ENCODE data around the gene ADAMTSL1. TPM values are rescaled to one million over a fixed set of nuclear protein-coding genes. Genes with fewer than 3 reads are reported as not detected.

ADAMTSL1 gene
- total RNA-seq, 2 experiments from 2014 or later: not detected

DNA sequence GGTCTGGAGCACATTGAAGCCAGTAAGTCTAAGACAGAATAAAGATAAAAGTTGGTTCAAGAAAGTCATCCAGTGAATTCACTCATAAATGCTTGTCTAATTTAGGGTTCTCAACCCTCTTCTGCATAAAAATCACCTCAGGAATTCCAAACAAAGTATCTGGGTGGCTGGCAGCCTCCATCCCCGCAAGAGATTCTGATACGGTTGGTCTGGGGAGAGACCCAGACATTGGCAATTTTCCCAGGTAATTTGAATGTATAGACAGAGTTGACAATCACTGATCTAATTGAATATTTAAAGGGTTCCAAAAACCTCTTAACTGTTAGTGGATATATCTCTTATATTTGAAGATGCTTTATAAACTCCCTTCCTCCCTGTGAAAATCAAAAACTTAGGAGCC, 14.9 kb downstream of the ADAMTSL1 start:
- POLR2A ChIA-PET: no interaction called here
- CTCF ChIA-PET: no interaction called here
- TF ChIP-seq, protein P1, sequence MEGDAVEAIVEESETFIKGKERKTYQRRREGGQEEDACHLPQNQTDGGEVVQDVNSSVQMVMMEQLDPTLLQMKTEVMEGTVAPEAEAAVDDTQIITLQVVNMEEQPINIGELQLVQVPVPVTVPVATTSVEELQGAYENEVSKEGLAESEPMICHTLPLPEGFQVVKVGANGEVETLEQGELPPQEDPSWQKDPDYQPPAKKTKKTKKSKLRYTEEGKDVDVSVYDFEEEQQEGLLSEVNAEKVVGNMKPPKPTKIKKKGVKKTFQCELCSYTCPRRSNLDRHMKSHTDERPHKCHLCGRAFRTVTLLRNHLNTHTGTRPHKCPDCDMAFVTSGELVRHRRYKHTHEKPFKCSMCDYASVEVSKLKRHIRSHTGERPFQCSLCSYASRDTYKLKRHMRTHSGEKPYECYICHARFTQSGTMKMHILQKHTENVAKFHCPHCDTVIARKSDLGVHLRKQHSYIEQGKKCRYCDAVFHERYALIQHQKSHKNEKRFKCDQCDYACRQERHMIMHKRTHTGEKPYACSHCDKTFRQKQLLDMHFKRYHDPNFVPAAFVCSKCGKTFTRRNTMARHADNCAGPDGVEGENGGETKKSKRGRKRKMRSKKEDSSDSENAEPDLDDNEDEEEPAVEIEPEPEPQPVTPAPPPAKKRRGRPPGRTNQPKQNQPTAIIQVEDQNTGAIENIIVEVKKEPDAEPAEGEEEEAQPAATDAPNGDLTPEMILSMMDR (IDR thresholded peaks at IDR 0.05): no peak
- no peaks in the 10 kb centered on the region for H3K9me3 Mint-ChIP-seq
- no peaks in the 10 kb centered on the region for H3K4me1 Mint-ChIP-seq (ENCODE audit: low read depth)
- ATAC-seq (no peak), DNase-seq (no peak)
- no peak overlapping the region for H3K4me3 Mint-ChIP-seq
- H3K27ac Mint-ChIP-seq: no peak overlapping the region
- no peaks in the 10 kb centered on the region for H3K27me3 Mint-ChIP-seq
- intact Hi-C loops (cut with micrococcal nuclease): no loop called here
- no peaks in the 10 kb centered on the region for H3K36me3 Mint-ChIP-seq (ENCODE audit: low read depth)

DNA sequence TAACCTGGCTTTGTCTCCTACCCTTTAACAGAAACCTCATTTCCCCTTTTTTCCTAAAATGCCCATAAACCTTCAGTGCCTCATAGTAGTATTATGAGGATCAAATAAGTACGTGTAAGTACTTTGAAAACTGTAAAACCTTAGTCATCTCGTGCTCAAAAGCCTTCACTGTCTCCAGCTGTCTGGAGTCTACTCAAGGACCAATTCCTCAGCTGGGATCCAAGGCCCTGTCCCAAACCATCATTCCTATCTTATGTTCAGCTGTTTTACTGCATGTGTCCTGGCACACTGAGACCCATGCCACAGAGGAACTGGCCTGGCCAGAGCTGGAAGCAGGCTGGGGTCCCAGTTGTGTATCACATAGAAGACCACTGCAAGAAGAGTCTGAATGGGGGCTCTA, 15.9 kb downstream of the ADAMTSL1 start:
- Mint-ChIP-seq H3K4me3 (no peak overlapping the region), H3K9me3 (no peaks in the 10 kb centered on the region), H3K27ac (no peak overlapping the region), H3K4me1 (ENCODE audit: low read depth) (no peaks in the 10 kb centered on the region), H3K27me3 (no peaks in the 10 kb centered on the region), H3K36me3 (ENCODE audit: low read depth) (no peaks in the 10 kb centered on the region)
- TF ChIP-seq, protein P1 (IDR thresholded peaks at IDR 0.05): no peak
- CTCF ChIA-PET: interaction anchor here (1.9 kb wide), 1 partner anchor 19 kb away, joined by 4 read pairs; no protein-coding TSS in a partner anchor
- intact Hi-C loops (cut with micrococcal nuclease): no loop called here
- no peak for ATAC-seq
- POLR2A ChIA-PET: no interaction called here
- DNase-seq: no peak

DNA sequence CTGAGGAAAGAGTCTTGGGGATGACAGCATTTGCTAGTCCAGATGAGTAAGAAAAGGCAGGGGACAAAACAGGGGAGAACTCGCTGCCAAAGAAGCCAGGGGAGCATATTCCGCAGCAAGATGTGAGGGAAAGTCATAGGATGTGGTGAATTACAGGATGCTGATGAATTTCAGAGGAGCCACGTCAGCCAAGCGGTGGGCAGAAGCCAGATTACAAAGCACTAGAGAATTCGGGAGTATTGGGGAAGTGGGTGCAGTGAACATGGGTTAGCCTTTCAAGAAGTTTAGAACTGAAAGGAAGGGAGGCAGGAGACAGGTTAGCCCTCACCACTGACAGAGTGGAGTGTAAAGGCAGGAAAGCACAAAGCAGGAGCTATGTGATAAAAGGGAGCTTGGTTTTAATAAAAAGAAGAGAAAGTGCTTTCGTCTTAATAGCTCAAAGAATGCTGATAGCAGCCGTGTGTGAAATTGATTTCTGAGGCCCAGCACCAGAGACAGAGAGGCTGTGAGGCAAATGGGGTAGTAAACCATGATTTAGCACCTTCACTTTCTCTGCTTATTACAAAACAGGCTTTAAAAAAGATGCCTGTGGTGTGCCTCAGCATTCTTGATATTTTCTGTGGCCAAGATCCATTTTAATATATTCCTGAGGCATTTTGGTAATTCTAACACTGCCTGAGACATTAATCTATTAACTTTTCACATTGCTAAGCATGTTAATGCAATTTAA, 16.9 kb downstream of the ADAMTSL1 start:
- no peaks in the 10 kb centered on the region for H3K9me3 Mint-ChIP-seq
- no peaks in the 10 kb centered on the region for H3K36me3 Mint-ChIP-seq (ENCODE audit: low read depth)
- H3K4me3 Mint-ChIP-seq: no peak overlapping the region
- DNase-seq: no peak
- TF ChIP-seq, protein P1 (IDR thresholded peaks at IDR 0.05): no peak
- intact Hi-C loops (cut with micrococcal nuclease): no loop called here
- ChIA-PET POLR2A (no interaction called here), CTCF (interaction anchor here (1.9 kb wide), 1 partner anchor 20 kb away, joined by 4 read pairs; no protein-coding TSS in a partner anchor)
- H3K27ac Mint-ChIP-seq: no peak overlapping the region
- no peak for ATAC-seq
- no peaks in the 10 kb centered on the region for H3K4me1 Mint-ChIP-seq (ENCODE audit: low read depth)
- no peaks in the 10 kb centered on the region for H3K27me3 Mint-ChIP-seq

DNA sequence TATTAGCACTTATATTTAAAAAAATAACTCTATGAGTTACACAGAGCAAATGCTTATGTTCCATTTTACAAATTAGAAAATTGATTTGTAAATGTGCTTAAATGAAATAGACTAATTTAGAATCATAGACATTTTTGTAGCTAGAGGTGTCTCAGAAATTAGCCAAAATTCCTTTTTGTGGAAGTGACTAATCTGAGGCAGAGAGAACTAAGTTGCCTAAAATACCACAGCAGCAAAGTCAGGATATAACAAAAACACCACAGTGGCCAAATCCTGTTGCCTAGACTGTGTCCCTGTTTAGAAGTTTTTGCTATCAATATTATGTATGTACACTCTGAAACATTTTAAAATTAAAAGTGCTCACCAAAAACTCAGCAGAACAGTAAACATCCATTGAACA, 18.7 kb downstream of the ADAMTSL1 start:
- ATAC-seq (no peak), DNase-seq (no peak)
- Mint-ChIP-seq H3K9me3 (no peaks in the 10 kb centered on the region), H3K27ac (no peak overlapping the region), H3K4me3 (no peak overlapping the region), H3K4me1 (ENCODE audit: low read depth) (no peaks in the 10 kb centered on the region), H3K36me3 (ENCODE audit: low read depth) (no peaks in the 10 kb centered on the region), H3K27me3 (no peaks in the 10 kb centered on the region)
- CTCF ChIA-PET: no interaction called here
- POLR2A ChIA-PET: no interaction called here
- intact Hi-C loops (cut with micrococcal nuclease): no loop called here
- TF ChIP-seq, protein P1 (IDR thresholded peaks at IDR 0.05): no peak

DNA sequence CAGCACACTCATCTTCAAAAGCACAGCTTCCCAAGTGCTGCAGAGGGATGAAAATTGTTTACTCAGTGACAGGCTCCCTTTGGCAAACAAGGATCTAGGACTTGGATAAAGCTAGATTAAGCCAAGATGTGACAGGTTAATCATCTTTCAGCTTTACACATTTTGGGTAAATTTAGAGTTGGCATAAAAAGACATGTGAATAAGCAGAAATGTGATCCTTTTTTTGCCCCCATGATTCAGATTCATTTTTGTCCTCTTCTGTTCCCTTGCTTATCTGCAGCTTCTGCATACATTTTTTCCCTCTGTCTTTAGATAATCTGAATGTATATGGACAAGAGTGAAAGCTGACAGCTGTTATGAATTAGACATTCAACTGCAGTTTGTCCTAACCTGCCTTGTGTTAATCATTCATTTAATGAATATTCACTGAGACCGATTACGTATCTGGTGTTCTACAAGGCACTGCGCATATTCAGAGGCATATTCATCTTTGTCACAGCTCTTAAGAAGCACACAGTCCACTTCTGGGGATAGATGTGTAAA, 19.6 kb downstream of the ADAMTSL1 start:
- no peaks in the 10 kb centered on the region for H3K4me1 Mint-ChIP-seq (ENCODE audit: low read depth)
- H3K4me3 Mint-ChIP-seq: no peak overlapping the region
- CTCF ChIA-PET: no interaction called here
- no peaks in the 10 kb centered on the region for H3K36me3 Mint-ChIP-seq (ENCODE audit: low read depth)
- no peaks in the 10 kb centered on the region for H3K9me3 Mint-ChIP-seq
- ATAC-seq: no peak
- H3K27me3 Mint-ChIP-seq: no peaks in the 10 kb centered on the region
- TF ChIP-seq, protein P1 (IDR thresholded peaks at IDR 0.05): no peak
- DNase-seq: no peak
- intact Hi-C loops (cut with micrococcal nuclease): no loop called here
- POLR2A ChIA-PET: no interaction called here
- H3K27ac Mint-ChIP-seq: no peak overlapping the region
